Keratinocyte (primary cell): ENCODE data around the gene KIZ.

Experiments
- EZH2 ChIP-seq: IDR thresholded peaks from one replicate; pipeline ENCODE4 v1.6.1; 2012; ENCODE audit warnings: inconsistent platforms, mild to moderate bottlenecking, low read length, moderate library complexity
- TF ChIP-seq, protein P1 (sequence below), 3 experiments: IDR thresholded peaks in 1 of 3; conservative IDR thresholded peaks in 1 of 3; optimal IDR thresholded peaks in 1 of 3; 2 replicates in 2 of 3; 3 replicates in 1 of 3; pipeline versions ENCODE3 to v1.5.1; 2011; ENCODE audit warnings: low read length in 3 of 3, mild to moderate bottlenecking in 3 of 3, moderate library complexity in 2 of 3, control low read depth in 1 of 3, inconsistent platforms in 1 of 3; ENCODE audit not compliant: insufficient read depth in 2 of 3; ENCODE audit errors: extremely low read depth in 1 of 3

DNA sequence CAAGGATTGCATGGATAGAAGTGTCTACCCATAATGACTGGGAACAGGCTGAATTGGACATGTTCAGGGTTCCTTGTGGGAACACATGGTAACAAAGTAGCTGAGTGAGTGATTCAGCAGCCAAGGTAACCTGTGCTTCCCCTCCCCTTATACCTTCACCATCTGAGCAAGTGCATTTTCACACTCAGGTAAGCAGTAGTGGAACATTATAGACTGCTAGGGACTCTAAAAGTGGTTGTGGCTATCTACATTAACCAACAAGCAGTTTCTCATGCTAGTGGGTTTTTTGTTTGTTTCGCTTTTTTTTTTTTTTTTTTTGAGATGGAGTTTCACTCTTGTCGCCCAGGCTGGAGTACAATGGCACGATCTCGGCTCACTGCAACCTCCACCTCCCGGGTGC is 41.4 kb downstream of the KIZ start:
- TF ChIP-seq, protein P1, sequence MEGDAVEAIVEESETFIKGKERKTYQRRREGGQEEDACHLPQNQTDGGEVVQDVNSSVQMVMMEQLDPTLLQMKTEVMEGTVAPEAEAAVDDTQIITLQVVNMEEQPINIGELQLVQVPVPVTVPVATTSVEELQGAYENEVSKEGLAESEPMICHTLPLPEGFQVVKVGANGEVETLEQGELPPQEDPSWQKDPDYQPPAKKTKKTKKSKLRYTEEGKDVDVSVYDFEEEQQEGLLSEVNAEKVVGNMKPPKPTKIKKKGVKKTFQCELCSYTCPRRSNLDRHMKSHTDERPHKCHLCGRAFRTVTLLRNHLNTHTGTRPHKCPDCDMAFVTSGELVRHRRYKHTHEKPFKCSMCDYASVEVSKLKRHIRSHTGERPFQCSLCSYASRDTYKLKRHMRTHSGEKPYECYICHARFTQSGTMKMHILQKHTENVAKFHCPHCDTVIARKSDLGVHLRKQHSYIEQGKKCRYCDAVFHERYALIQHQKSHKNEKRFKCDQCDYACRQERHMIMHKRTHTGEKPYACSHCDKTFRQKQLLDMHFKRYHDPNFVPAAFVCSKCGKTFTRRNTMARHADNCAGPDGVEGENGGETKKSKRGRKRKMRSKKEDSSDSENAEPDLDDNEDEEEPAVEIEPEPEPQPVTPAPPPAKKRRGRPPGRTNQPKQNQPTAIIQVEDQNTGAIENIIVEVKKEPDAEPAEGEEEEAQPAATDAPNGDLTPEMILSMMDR (optimal IDR thresholded peaks at IDR 0.05 in 1 of 3, IDR thresholded peaks at IDR 0.05 in 1 of 3, conservative IDR thresholded peaks at IDR 0.05 in 1 of 3; ENCODE audit: extremely low read depth in 1 of 3, insufficient read depth in 2 of 3, low read length in 3 of 3), result no peak
- no peak for TF ChIP-seq EZH2
